BLaER1 treated with 17β-estradiol and CSF1 and Interleukin-3, amounts not matched to agents 10 nM and 100 nM (cell line): Measurements from ENCODE around the gene CSKMT.
"Not testable (repeated sequence)": the region's sequence is repeated elsewhere in the genome, so short reads cannot be mapped to it uniquely, and the experiment has no call there.

Source experiments
- H3K27ac ChIP-seq, 11 experiments: shearing (Covaris generic); formaldehyde crosslinking; 2 replicates each; pipeline ENCODE4 v1.8.1; 2022
- H3K27me3 ChIP-seq, 11 experiments: shearing (Covaris generic); formaldehyde crosslinking; 2 replicates each; pipeline ENCODE4 v1.8.1; 2022
- H3K36me3 ChIP-seq, 11 experiments: shearing (Covaris generic); formaldehyde crosslinking; 2 replicates each; pipeline ENCODE4 v1.8.1; 2022
- H3K4me1 ChIP-seq, 10 experiments: shearing (Covaris generic); formaldehyde crosslinking; 2 replicates each; pipeline ENCODE4 v1.8.1; 2022
- H3K4me2 ChIP-seq, 11 experiments: shearing (Covaris generic); formaldehyde crosslinking; 2 replicates each; pipeline ENCODE4 v1.8.1; 2022
- H3K4me3 ChIP-seq, 10 experiments: shearing (Covaris generic); formaldehyde crosslinking; 2 replicates each; pipeline ENCODE4 v1.8.1; 2022
- H3K9ac ChIP-seq, 11 experiments: shearing (Covaris generic); formaldehyde crosslinking; 2 replicates each; pipeline ENCODE4 v1.8.1; 2022
- H3K9me3 ChIP-seq, 11 experiments: shearing (Covaris generic); formaldehyde crosslinking; replicated peaks in 1 of 11; 2 replicates each; pipeline ENCODE4 v1.8.1; 2022
- H4K20me1 ChIP-seq, 11 experiments: shearing (Covaris generic); formaldehyde crosslinking; 2 replicates each; pipeline ENCODE4 v1.8.1; 2022
- Cebpa-rat ChIP-seq, 11 experiments: shearing (Covaris generic); IDR thresholded peaks; 2 replicates each; pipeline ENCODE4 v1.8.1; 2022

CSKMT gene

GRCh38 chr11:62665075-62665598 lies at the start of gene CSKMT, which contains the start of gene C11orf98:
CSKMT (plus strand) TSS chr11:62665312; CDS start chr11:62665880, 568 bp downstream.
C11orf98 (minus strand) TSS chr11:62665210; CDS start chr11:62665169, 41 bp downstream.
- peak within 1 kb of the TSS; percentile 83 to 98 (median 90) for H3K9ac ChIP-seq
- no peaks in the 10 kb centered on the region for H3K27me3 ChIP-seq
- H3K9me3 ChIP-seq, result no peaks in the 10 kb centered on the region
- no peak for TF ChIP-seq Cebpa-rat (IDR thresholded peaks at IDR 0.05)
- peaks cover 36 to 62% (median 59%) of the 10 kb centered on the region in 10 experiments for H3K4me1 ChIP-seq
- H4K20me1 ChIP-seq, result peaks cover 0 to 52% (median 27%) of the 10 kb centered on the region in 11 experiments; a peak in 19 of 22 replicates
- H3K36me3 ChIP-seq, result peaks cover 28 to 66% (median 54%) of the 10 kb centered on the region in 11 experiments
- H3K4me2 ChIP-seq, result peak within 1 kb of the TSS; percentile 96 to 100 (median 98)
- H3K27ac ChIP-seq, result peak within 1 kb of the TSS; percentile 63 to 94 (median 87)
- peak within 1 kb of the TSS; percentile 68 to 94 (median 83) for H3K4me3 ChIP-seq

GRCh38 chr11:62615521-62615920 lies 49.6 kb upstream of the CSKMT start:
- Histone ChIP-seq H4K20me1 (peaks cover 0 to 8% (median 0%) of the 10 kb centered on the region in 11 experiments; a peak in 2 of 22 replicates), H3K36me3 (peaks cover 10 to 44% (median 26%) of the 10 kb centered on the region in 11 experiments; a peak in 20 of 22 replicates), H3K9me3 (no peaks in the 10 kb centered on the region), H3K9ac (peak overlapping the region in 7 of 11 experiments; percentile 21 to 44 (median 34); a peak in 6 of 22 replicates), H3K4me2 (peak overlapping the region in 2 of 11 experiments; percentile 3 to 26; a peak in 1 of 22 replicates), H3K4me1 (peaks cover 26 to 53% (median 35%) of the 10 kb centered on the region in 10 experiments), H3K27me3 (no peaks in the 10 kb centered on the region), H3K4me3 (no peak overlapping the region), H3K27ac (peak overlapping the region in 4 of 11 experiments; percentile 13 to 82 (median 17); a peak in 1 of 22 replicates)
- no peak for TF ChIP-seq Cebpa-rat (IDR thresholded peaks at IDR 0.05)

- H3K4me2 ChIP-seq, result not testable (repeated sequence)
Measured at GRCh38 chr11:62616957-62617356, 48.2 kb upstream of the CSKMT start.

GRCh38 chr11:62621027-62621566 lies 44.0 kb upstream of the CSKMT start:
- Histone ChIP-seq H3K9ac (peak overlapping the region; percentile 79 to 95 (median 86)), H3K9me3 (no peaks in the 10 kb centered on the region), H3K4me3 (peak overlapping the region; percentile 68 to 89 (median 79)), H3K4me1 (peaks cover 48 to 67% (median 56%) of the 10 kb centered on the region in 10 experiments), H3K36me3 (peaks cover 24 to 54% (median 35%) of the 10 kb centered on the region in 11 experiments), H3K27me3 (no peaks in the 10 kb centered on the region), H3K27ac (peak overlapping the region; percentile 59 to 92 (median 85); a peak in 21 of 22 replicates), H4K20me1 (0 out of 22 replicates have a peak, but pooled peaks cover 0 to 10% (median 0%) of the 10 kb centered on the region in 11 experiments), H3K4me2 (peak overlapping the region; percentile 76 to 98 (median 93))
- TF ChIP-seq Cebpa-rat (IDR thresholded peaks at IDR 0.05), result no peak

More at GRCh38 chr11:62616957-62617356, 48.2 kb upstream of the CSKMT start:
- H3K27ac ChIP-seq, H4K20me1 ChIP-seq, H3K27me3 ChIP-seq, H3K4me3 ChIP-seq, H3K9me3 ChIP-seq: not testable (repeated sequence)
- 0 out of 22 replicates have a peak overlapping the region, but pooled peaks of 4 of the 11 experiments have one; percentile 4 to 17 (median 10) for H3K9ac ChIP-seq
- H3K4me1 ChIP-seq, result peaks cover 21 to 49% (median 30%) of the 10 kb centered on the region in 10 experiments
- H3K36me3 ChIP-seq, result peaks cover 10 to 41% (median 26%) of the 10 kb centered on the region in 11 experiments; a peak in 20 of 22 replicates

- Histone ChIP-seq H3K36me3 (peaks cover 24 to 54% (median 35%) of the 10 kb centered on the region in 11 experiments), H3K4me2 (peak within 1 kb of the TSS; percentile 76 to 98 (median 93)), H3K27ac (peak within 1 kb of the TSS; percentile 61 to 92 (median 85)), H4K20me1 (peaks cover 0 to 10% (median 0%) of the 10 kb centered on the region in 11 experiments; a peak in 2 of 22 replicates), H3K4me1 (peaks cover 52 to 68% (median 62%) of the 10 kb centered on the region in 10 experiments), H3K9me3 (no peaks in the 10 kb centered on the region), H3K27me3 (no peaks in the 10 kb centered on the region), H3K9ac (peak within 1 kb of the TSS; percentile 79 to 95 (median 86)), H3K4me3 (peak within 1 kb of the TSS; percentile 68 to 89 (median 79))
- TF ChIP-seq Cebpa-rat (IDR thresholded peaks at IDR 0.05), result peak in 9 of 11 experiments; percentile 13 to 81 (median 58); a peak in 9 of 22 replicates
Measured at GRCh38 chr11:62621567-62622470, 43.3 kb upstream of the CSKMT start, which contains the start of gene B3GAT3. B3GAT3 (minus strand) TSS chr11:62621986; CDS start chr11:62621947, 39 bp downstream.

GRCh38 chr11:62622476-62623089 lies 42.5 kb upstream of the CSKMT start:
- Histone ChIP-seq H3K9me3 (no peaks in the 10 kb centered on the region), H3K9ac (peak overlapping the region; percentile 23 to 95 (median 86); a peak in 20 of 22 replicates), H3K27me3 (no peaks in the 10 kb centered on the region), H3K4me3 (peak overlapping the region in 4 of 10 experiments; percentile 78 to 89 (median 79); a peak in 5 of 20 replicates), H4K20me1 (peaks cover 0 to 15% (median 0%) of the 10 kb centered on the region in 11 experiments; a peak in 2 of 22 replicates), H3K36me3 (peaks cover 24 to 54% (median 36%) of the 10 kb centered on the region in 11 experiments), H3K27ac (peak overlapping the region; percentile 61 to 92 (median 85)), H3K4me1 (peaks cover 52 to 68% (median 63%) of the 10 kb centered on the region in 10 experiments), H3K4me2 (peak overlapping the region; percentile 58 to 98 (median 92))
- peak in 1 of 11 experiments; percentile 4; a peak in 1 of 22 replicates for TF ChIP-seq Cebpa-rat (IDR thresholded peaks at IDR 0.05)

- peaks cover 0 to 44% (median 0%) of the 10 kb centered on the region in 11 experiments; a peak in 5 of 22 replicates for H4K20me1 ChIP-seq
- H3K36me3 ChIP-seq, result peaks cover 68 to 96% (median 83%) of the 10 kb centered on the region in 11 experiments
Measured at GRCh38 chr11:62627713-62628112, 37.4 kb upstream of the CSKMT start.

GRCh38 chr11:62632492-62632891 lies 32.6 kb upstream of the CSKMT start:
- Histone ChIP-seq H3K9me3 (no peaks in the 10 kb centered on the region), H3K4me3 (no peak overlapping the region), H3K9ac (no peak overlapping the region), H3K4me1 (peaks cover 5 to 22% (median 10%) of the 10 kb centered on the region in 10 experiments; a peak in 18 of 20 replicates), H3K4me2 (no peak overlapping the region), H4K20me1 (peaks cover 0 to 56% (median 8%) of the 10 kb centered on the region in 11 experiments; a peak in 7 of 22 replicates), H3K27me3 (no peaks in the 10 kb centered on the region), H3K36me3 (peaks cover 90 to 100% (median 100%) of the 10 kb centered on the region in 11 experiments), H3K27ac (no peak overlapping the region)
- no peak for TF ChIP-seq Cebpa-rat (IDR thresholded peaks at IDR 0.05)

More at GRCh38 chr11:62627713-62628112, 37.4 kb upstream of the CSKMT start:
- TF ChIP-seq Cebpa-rat (IDR thresholded peaks at IDR 0.05), result no peak
- no peak overlapping the region for H3K4me2 ChIP-seq
- H3K9ac ChIP-seq, result no peak overlapping the region
- no peak overlapping the region for H3K27ac ChIP-seq
- no peaks in the 10 kb centered on the region for H3K9me3 ChIP-seq
- H3K4me3 ChIP-seq, result no peak overlapping the region
- no peaks in the 10 kb centered on the region for H3K27me3 ChIP-seq
- H3K4me1 ChIP-seq, result peaks cover 22 to 36% (median 33%) of the 10 kb centered on the region in 10 experiments
